Measurements from ENCODE around the gene AMHR2. TPM values are rescaled to one million over a fixed set of nuclear protein-coding genes. Genes with fewer than 3 reads are reported as not detected.

The AMHR2 gene
- total and polyA plus RNA-seq, 2 experiments from 2014 or later: not detected

- Histone ChIP-seq H3K9me3 (ENCODE audit: low read depth) (no peaks in the 10 kb centered on the region), H3K36me3 (ENCODE audit: low read depth) (peaks cover 8% of the 10 kb centered on the region; the same call in 1 of the 2 replicates), H3K27me3 (replicated peaks; ENCODE audit: insufficient read depth) (no peaks in the 10 kb centered on the region), H4K20me1 (ENCODE audit: insufficient read depth) (no peaks in the 10 kb centered on the region), H3F3A (ENCODE audit: insufficient read depth) (peaks cover 10% of the 10 kb centered on the region), H3K4me1 (ENCODE audit: insufficient read depth) (peaks cover 26% of the 10 kb centered on the region), H3K4me2 (ENCODE audit: unreplicated experiment) (peak overlapping the region; percentile 94), H3K9me2 (ENCODE audit: insufficient read depth) (no peaks in the 10 kb centered on the region), H2AFZ (peak overlapping the region; percentile 97), H3K27ac (peak overlapping the region; percentile 70), H3K9ac (peak overlapping the region; percentile 79), H3K4me3 (peak overlapping the region; percentile 77), H3K79me2 (ENCODE audit: insufficient read depth) (peaks cover 24% of the 10 kb centered on the region)
- TF ChIP-seq EZH2phosphoT487 (IDR thresholded peaks at IDR 0.05; ENCODE audit: insufficient read depth, low read depth) (no peak), EZH2 (IDR thresholded peaks at IDR 0.05; ENCODE audit: insufficient read depth, poor library complexity, severe bottlenecking) (no peak)
- WGBS, 2 experiments (ENCODE audit: low coverage in 1 of 2, low lambda C conversion rate in 2 of 2, missing lambda C conversion rate in 2 of 2): 24 to 27% methylated on average over 23 of the region's 23 CpGs
- in situ Hi-C loops (cut with MboI): no loop called here
- DNase-seq: no peak
Observed at GRCh38 chr12:53378724-53379388, 44.8 kb upstream of the AMHR2 start.

DNA sequence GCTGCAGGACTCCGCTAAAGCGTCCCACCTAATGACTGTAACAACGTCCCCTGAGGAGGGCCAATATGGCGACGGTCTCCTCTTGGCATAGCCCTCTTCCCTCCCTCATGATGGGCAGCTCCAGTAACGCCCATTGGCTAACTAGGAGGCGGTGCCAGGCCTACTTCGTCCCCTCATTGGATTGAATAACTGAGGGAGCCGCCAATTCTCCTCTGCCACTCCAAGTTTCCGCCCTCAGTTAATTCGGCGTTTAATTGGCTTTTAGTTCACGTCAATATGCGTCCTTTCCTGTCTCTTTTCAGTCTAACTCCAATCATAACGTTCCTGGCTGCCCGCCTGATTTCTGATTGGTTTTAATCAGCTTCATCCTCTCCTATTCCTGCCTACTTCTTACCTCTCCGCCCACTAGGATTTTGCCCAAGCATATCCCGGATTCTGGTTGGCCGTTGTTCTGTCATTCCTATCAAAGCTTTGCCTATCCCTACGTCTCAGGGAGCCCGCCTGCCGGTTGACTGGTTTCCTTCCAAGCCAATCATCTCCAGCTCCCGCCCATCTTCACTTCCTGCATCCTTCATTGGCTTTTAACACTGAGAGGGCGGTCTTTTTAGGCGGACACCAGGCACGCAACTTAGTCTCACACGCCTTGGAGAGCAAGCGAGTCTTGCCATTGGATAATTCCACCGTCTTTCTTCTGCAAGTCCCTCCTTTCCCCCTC is 44.1 kb upstream of the AMHR2 start:
- H3F3A ChIP-seq (ENCODE audit: insufficient read depth): peaks cover 10% of the 10 kb centered on the region
- peaks cover 26% of the 10 kb centered on the region for H3K4me1 ChIP-seq (ENCODE audit: insufficient read depth)
- no peak for TF ChIP-seq EZH2phosphoT487 (IDR thresholded peaks at IDR 0.05; ENCODE audit: insufficient read depth, low read depth)
- TF ChIP-seq EZH2 (IDR thresholded peaks at IDR 0.05; ENCODE audit: insufficient read depth, poor library complexity, severe bottlenecking): no peak
- DNase-seq: peak; percentile 100
- no peaks in the 10 kb centered on the region for H3K27me3 ChIP-seq (replicated peaks; ENCODE audit: insufficient read depth)
- 0% methylated on average over 29 of the region's 29 CpGs for WGBS, 2 experiments (ENCODE audit: low coverage in 1 of 2, low lambda C conversion rate in 2 of 2, missing lambda C conversion rate in 2 of 2)
- peaks cover 8% of the 10 kb centered on the region; the same call in 1 of the 2 replicates for H3K36me3 ChIP-seq (ENCODE audit: low read depth)
- H3K9ac ChIP-seq: peak overlapping the region; percentile 97
- peak overlapping the region; percentile 77 for H3K4me3 ChIP-seq
- H3K27ac ChIP-seq: peak overlapping the region; percentile 94
- H3K79me2 ChIP-seq (ENCODE audit: insufficient read depth): peaks cover 31% of the 10 kb centered on the region
- no peaks in the 10 kb centered on the region for H4K20me1 ChIP-seq (ENCODE audit: insufficient read depth)
- in situ Hi-C loops (cut with MboI): no loop called here
- H3K9me2 ChIP-seq (ENCODE audit: insufficient read depth): no peaks in the 10 kb centered on the region
- peak overlapping the region; percentile 94 for H3K4me2 ChIP-seq (ENCODE audit: unreplicated experiment)
- H3K9me3 ChIP-seq (ENCODE audit: low read depth): no peaks in the 10 kb centered on the region
- peak overlapping the region; percentile 97 for H2AFZ ChIP-seq

GRCh38 chr12:53380104-53380793 is 43.4 kb upstream of the AMHR2 start, which contains the start of gene SP1:
Gene SP1 (plus strand): TSS chr12:53380176. CDS start chr12:53380292, 116 bp downstream.
- H3K4me1 ChIP-seq (ENCODE audit: insufficient read depth): peaks cover 26% of the 10 kb centered on the region
- TF ChIP-seq EZH2 (IDR thresholded peaks at IDR 0.05; ENCODE audit: insufficient read depth, poor library complexity, severe bottlenecking) (no peak), EZH2phosphoT487 (IDR thresholded peaks at IDR 0.05; ENCODE audit: insufficient read depth, low read depth) (no peak)
- peaks cover 10% of the 10 kb centered on the region for H3F3A ChIP-seq (ENCODE audit: insufficient read depth)
- H3K4me3 ChIP-seq: peak within 1 kb of the TSS; percentile 80
- H3K9me3 ChIP-seq (ENCODE audit: low read depth): no peaks in the 10 kb centered on the region
- peaks cover 38% of the 10 kb centered on the region for H3K79me2 ChIP-seq (ENCODE audit: insufficient read depth)
- H3K36me3 ChIP-seq (ENCODE audit: low read depth): peaks cover 8% of the 10 kb centered on the region; the same call in 1 of the 2 replicates
- H2AFZ ChIP-seq: peak within 1 kb of the TSS; percentile 97
- peak within 1 kb of the TSS; percentile 97 for H3K9ac ChIP-seq
- in situ Hi-C loops (cut with MboI): no loop called here
- H4K20me1 ChIP-seq (ENCODE audit: insufficient read depth): no peaks in the 10 kb centered on the region
- peak; percentile 98 for DNase-seq
- H3K4me2 ChIP-seq (ENCODE audit: unreplicated experiment): peak within 1 kb of the TSS; percentile 94
- peak within 1 kb of the TSS; percentile 94 for H3K27ac ChIP-seq
- WGBS, 2 experiments (ENCODE audit: low coverage in 1 of 2, low lambda C conversion rate in 2 of 2, missing lambda C conversion rate in 2 of 2): 0% methylated on average over 2 to 65 of the region's 71 CpGs
- no peaks in the 10 kb centered on the region for H3K27me3 ChIP-seq (replicated peaks; ENCODE audit: insufficient read depth)
- no peaks in the 10 kb centered on the region for H3K9me2 ChIP-seq (ENCODE audit: insufficient read depth)
